RWPE1 (cell line): ENCODE results near the gene PRKCD.

ENCODE experiments used
- CTCF ChIA-PET: fragments of 350-600 bp; sonication (Branson Sonifier 250); formaldehyde crosslinking; extraction: SDS; loops from one replicate; lab custom pipeline; 2021; lab: Yijun Ruan, JAX
- POLR2A ChIA-PET: fragments of 400-600 bp; formaldehyde crosslinking; extraction: SDS; loops from one replicate; lab custom pipeline; 2020; ENCODE audit warnings: antibody characterized with exemption; ENCODE audit not compliant: low non-redundant PET; lab: Yijun Ruan, JAX
- DNase-seq: peaks from one replicate; pipeline ENCODE4 v3.0.0; 2012; ENCODE audit warnings: low spot score
- H3K27ac ChIP-seq: fragments of 450-650 bp; 2 replicates; pipeline ENCODE4 v1.5.1; 2017
- TF ChIP-seq, protein P1 (sequence below): fragments of 450-650 bp; conservative IDR thresholded peaks from 2 replicates; pipeline ENCODE4 v1.5.1; 2017; ENCODE audit warnings: low read depth, mild to moderate bottlenecking

The PRKCD gene

GRCh38 chr3:53183514-53183913 lies 22.5 kb downstream of the PRKCD start:
- ChIA-PET POLR2A (no interaction called here), CTCF (interaction anchor here (0.7 kb wide), 1 partner anchor 102 kb away, joined by 5 read pairs; no protein-coding TSS in a partner anchor)

DNA sequence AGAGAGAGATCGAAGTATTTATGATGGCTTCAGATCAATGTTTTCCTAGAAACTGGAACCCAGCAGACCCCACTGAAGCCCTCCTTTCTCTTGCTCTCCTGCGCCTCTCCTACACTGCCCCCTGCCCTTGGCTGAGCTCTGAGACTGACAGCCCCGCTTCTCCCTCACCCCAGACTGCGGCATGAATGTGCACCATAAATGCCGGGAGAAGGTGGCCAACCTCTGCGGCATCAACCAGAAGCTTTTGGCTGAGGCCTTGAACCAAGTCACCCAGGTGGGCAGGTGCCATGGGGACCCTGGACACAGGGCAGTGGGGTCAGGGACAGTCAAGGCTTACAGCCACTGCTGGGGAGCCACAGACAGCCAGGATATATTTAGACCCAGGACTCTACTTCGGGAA lies 23.7 kb downstream of the PRKCD start:
- no peak for DNase-seq
- TF ChIP-seq, protein P1, sequence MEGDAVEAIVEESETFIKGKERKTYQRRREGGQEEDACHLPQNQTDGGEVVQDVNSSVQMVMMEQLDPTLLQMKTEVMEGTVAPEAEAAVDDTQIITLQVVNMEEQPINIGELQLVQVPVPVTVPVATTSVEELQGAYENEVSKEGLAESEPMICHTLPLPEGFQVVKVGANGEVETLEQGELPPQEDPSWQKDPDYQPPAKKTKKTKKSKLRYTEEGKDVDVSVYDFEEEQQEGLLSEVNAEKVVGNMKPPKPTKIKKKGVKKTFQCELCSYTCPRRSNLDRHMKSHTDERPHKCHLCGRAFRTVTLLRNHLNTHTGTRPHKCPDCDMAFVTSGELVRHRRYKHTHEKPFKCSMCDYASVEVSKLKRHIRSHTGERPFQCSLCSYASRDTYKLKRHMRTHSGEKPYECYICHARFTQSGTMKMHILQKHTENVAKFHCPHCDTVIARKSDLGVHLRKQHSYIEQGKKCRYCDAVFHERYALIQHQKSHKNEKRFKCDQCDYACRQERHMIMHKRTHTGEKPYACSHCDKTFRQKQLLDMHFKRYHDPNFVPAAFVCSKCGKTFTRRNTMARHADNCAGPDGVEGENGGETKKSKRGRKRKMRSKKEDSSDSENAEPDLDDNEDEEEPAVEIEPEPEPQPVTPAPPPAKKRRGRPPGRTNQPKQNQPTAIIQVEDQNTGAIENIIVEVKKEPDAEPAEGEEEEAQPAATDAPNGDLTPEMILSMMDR, result no peak
- no peak overlapping the region for H3K27ac ChIP-seq
- ChIA-PET CTCF (interaction anchor here (0.6 kb wide), 1 partner anchor 14 kb away, joined by 3 read pairs; no protein-coding TSS in a partner anchor), POLR2A (no interaction called here)

More at GRCh38 chr3:53183514-53183913, 22.5 kb downstream of the PRKCD start:
- no peak for DNase-seq
- H3K27ac ChIP-seq, result no peak overlapping the region
- TF ChIP-seq, protein P1, result no peak

DNA sequence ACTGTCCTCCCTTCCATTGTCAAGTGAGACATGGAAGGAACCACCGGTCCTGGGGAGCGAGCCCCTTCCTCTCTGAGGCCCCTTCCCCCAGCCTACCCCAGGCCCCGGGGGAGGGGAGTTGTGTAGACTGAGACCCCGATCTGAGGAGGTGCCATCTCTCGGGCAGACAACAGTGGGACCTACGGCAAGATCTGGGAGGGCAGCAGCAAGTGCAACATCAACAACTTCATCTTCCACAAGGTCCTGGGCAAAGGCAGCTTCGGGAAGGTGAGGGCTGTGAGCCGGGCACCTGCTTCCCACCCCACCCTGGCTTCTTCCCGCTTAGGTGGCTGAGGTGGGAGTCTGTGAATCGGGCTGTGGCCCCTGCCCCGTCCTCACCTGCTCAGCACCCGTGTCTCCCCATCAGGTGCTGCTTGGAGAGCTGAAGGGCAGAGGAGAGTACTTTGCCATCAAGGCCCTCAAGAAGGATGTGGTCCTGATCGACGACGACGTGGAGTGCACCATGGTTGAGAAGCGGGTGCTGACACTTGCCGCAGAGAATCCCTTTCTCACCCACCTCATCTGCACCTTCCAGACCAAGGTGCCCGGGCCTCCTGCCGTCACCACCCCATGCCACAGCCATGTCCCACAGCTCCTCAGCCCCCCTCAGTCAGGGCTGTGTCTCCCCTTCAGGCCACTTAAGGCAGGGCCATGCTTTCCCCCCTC lies 24.9 kb downstream of the PRKCD start:
- TF ChIP-seq, protein P1, result no peak
- ChIA-PET CTCF (no interaction called here), POLR2A (no interaction called here)
- DNase-seq, result no peak
- no peak overlapping the region for H3K27ac ChIP-seq

DNA sequence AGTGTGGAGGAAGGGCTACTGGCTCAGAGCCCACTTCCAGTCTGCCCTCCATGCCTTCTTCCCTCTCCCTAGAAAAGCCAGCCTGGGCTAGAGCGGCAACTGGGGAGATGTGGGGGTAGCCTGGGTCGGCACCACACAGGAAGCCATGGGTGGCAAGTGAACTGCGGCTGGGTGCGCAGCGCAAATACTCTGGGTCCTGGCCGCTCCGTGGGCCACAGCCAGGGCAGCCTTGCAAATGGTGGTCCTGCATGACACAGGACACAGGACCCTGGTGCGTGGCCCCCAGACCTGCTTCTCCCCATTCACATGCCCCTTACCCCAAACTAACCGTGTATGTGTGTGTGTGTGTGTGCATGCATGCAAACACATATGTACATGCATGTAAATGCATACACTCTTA lies 25.7 kb downstream of the PRKCD start:
- ChIA-PET CTCF (no interaction called here), POLR2A (no interaction called here)
- no peak overlapping the region for H3K27ac ChIP-seq
- no peak for DNase-seq
- TF ChIP-seq, protein P1, result no peak

GRCh38 chr3:53187430-53187829 lies 26.4 kb downstream of the PRKCD start:
- H3K27ac ChIP-seq, result no peak overlapping the region
- ChIA-PET POLR2A (no interaction called here), CTCF (no interaction called here)
- TF ChIP-seq, protein P1, result no peak
- DNase-seq, result no peak

DNA sequence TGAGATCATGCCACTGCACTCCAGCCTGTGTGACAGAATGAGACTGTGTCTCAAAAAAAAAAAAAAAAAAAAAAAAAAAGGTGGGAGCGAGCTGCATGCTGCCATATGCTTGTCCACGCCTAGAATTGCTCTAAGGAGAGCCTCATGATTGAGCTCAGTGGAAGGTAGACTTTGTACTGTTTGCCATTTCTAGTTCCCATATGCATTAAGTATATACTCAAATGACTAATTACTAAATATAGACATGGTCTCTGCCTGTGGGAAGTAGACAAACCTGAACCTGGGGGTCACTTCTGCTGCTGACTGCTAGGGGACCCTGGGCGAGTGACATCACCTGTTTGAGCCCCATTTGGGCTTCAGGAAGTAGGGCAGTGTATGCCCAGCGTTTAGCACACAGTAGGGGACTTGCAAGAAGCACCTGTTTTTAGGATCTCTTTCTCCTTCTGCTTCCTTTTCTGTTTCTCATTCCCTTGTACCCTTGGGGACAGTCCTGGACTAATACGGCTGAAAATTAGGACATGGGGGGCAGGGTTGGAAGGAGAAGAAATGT lies 27.2 kb downstream of the PRKCD start:
- TF ChIP-seq, protein P1, result no peak
- POLR2A ChIA-PET, result no interaction called here
- CTCF ChIA-PET, result no interaction called here
- H3K27ac ChIP-seq, result no peak overlapping the region
- DNase-seq, result no peak
